Brain microvascular endothelial cell (primary cell): ENCODE data around the gene HNRNPM.

Experiments used
- DNase-seq: peaks from one replicate; pipeline ENCODE4 v3.0.0-alpha.2; 2020
- H3K27ac ChIP-seq: fragments of 250-450 bp; sonication (Bioruptor Pico); 2 replicates; pipeline ENCODE4 v1.5.1; 2020; ENCODE audit warnings: mild to moderate bottlenecking, moderate library complexity
- H3K27me3 ChIP-seq: fragments of 250-450 bp; sonication (Bioruptor Pico); replicated peaks from 2 replicates; pipeline ENCODE4 v1.5.1; 2020; ENCODE audit warnings: mild to moderate bottlenecking
- H3K36me3 ChIP-seq: fragments of 250-450 bp; sonication (Bioruptor Pico); replicated peaks from 2 replicates; pipeline ENCODE4 v1.5.1; 2020; ENCODE audit warnings: mild to moderate bottlenecking
- H3K4me3 ChIP-seq: 2 replicates; pipeline ENCODE4 v1.5.1; 2011; ENCODE audit warnings: low read depth, mild to moderate bottlenecking, control low read depth, low read length, moderate library complexity
- in situ Hi-C: cut with HindIII; loops from 2 replicates; pipeline ENCODE4 v1.10.0; 2017; ENCODE audit warnings: low sequenced_read_pairs, low pct_ligation_motif_present
- TF ChIP-seq, protein P1 (sequence below): IDR thresholded peaks from 2 replicates; pipeline ENCODE4 v1.5.1; 2011; ENCODE audit warnings: low read depth, mild to moderate bottlenecking, moderate library complexity, low read length, control low read depth, inconsistent platforms; ENCODE audit errors: missing control alignments

The HNRNPM gene

DNA sequence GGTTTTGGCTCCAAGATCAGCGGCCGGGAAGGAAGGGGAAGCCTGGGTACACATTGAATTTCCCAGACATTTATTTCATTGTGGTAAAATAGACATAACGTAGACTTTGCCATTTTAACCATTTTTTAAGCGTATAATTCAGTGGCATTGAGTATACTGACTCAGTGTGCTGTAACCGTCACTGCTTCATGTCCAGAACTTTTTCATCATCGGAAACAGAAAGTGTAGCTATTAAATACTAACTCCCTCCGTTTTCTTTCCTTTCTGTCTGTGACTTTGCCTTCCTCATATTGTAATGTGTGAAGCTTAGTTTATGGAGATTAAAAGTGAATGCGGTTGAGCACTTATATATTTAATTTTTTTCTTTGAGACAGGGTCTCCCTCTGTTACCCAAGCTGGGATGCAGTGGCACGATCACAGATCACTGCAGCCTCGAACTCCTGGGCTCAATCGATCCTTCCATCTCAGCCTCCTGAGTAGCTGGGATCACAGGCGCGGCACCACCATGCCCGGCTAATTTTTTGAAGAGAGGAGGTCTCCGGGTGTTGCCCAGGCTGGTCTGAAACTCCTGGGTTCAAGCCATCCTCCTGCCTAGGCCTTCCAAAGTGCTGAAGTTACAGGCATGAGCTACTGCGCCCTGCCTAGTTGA, 1.4 kb downstream of the HNRNPM start:
- peak overlapping the region; percentile 84 for H3K27ac ChIP-seq
- TF ChIP-seq, protein P1, sequence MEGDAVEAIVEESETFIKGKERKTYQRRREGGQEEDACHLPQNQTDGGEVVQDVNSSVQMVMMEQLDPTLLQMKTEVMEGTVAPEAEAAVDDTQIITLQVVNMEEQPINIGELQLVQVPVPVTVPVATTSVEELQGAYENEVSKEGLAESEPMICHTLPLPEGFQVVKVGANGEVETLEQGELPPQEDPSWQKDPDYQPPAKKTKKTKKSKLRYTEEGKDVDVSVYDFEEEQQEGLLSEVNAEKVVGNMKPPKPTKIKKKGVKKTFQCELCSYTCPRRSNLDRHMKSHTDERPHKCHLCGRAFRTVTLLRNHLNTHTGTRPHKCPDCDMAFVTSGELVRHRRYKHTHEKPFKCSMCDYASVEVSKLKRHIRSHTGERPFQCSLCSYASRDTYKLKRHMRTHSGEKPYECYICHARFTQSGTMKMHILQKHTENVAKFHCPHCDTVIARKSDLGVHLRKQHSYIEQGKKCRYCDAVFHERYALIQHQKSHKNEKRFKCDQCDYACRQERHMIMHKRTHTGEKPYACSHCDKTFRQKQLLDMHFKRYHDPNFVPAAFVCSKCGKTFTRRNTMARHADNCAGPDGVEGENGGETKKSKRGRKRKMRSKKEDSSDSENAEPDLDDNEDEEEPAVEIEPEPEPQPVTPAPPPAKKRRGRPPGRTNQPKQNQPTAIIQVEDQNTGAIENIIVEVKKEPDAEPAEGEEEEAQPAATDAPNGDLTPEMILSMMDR, result no peak
- peaks cover 7% of the 10 kb centered on the region for H3K36me3 ChIP-seq
- H3K27me3 ChIP-seq, result no peaks in the 10 kb centered on the region
- no peak for DNase-seq
- peak overlapping the region; percentile 86 for H3K4me3 ChIP-seq
- in situ Hi-C loops, result no loop called here

GRCh38 chr19:8449830-8450229, 5.1 kb downstream of the HNRNPM start:
- no peak overlapping the region for H3K4me3 ChIP-seq
- H3K27ac ChIP-seq, result no peak overlapping the region
- H3K27me3 ChIP-seq, result no peaks in the 10 kb centered on the region
- in situ Hi-C loops, result no loop called here
- TF ChIP-seq, protein P1, result no peak
- no peak for DNase-seq
- peaks cover 7% of the 10 kb centered on the region for H3K36me3 ChIP-seq

DNA sequence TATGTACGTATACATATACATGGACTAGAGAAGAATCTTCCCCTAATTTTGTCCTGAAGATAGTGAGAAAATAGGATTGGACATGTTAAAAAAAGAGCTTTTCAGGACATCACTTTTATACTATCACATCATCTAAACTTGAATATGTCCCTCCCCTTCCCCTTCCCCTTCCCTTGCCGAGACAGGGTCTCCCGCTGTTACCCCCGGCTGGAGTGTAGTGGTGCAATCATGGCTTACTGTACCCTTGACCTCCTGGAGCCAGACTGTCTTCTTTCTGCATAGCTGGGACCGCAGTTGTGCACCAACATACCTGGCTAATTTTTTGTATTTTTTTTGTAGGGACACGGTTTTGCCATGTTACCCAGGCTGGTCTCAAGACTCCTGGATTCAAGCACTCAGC, 6.6 kb downstream of the HNRNPM start:
- no peak overlapping the region for H3K4me3 ChIP-seq
- no peak overlapping the region for H3K27ac ChIP-seq
- DNase-seq, result no peak
- H3K27me3 ChIP-seq, result no peaks in the 10 kb centered on the region
- in situ Hi-C loops, result no loop called here
- peaks cover 11% of the 10 kb centered on the region for H3K36me3 ChIP-seq
- TF ChIP-seq, protein P1, result no peak

DNA sequence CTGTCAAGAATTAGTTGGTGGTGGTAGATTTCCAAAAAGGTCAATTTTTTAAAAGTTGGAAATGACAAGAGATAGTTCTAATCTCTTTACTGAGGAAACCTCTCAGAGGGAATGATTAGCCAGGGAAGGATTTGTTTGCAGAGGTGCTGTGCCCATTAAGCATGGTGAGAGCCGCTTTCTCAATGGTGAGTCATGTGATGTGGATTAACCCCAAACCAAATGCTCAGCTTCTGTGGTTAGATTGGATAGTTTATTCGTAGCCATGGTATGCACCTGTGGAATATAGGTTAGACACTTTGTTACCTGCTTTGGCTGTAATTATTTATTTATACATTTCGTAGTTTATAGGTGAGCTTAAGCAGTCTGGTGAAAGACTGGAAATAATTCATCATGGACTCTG, 7.1 kb downstream of the HNRNPM start:
- peak; percentile 30 for DNase-seq
- Histone ChIP-seq H3K27me3 (no peaks in the 10 kb centered on the region), H3K4me3 (no peak overlapping the region), H3K36me3 (peaks cover 11% of the 10 kb centered on the region), H3K27ac (no peak overlapping the region)
- TF ChIP-seq, protein P1, result no peak
- in situ Hi-C loops, result no loop called here

- DNase-seq, result no peak
- Histone ChIP-seq H3K27ac (no peak overlapping the region), H3K27me3 (no peaks in the 10 kb centered on the region), H3K36me3 (peaks cover 11% of the 10 kb centered on the region), H3K4me3 (no peak overlapping the region)
- TF ChIP-seq, protein P1, result no peak
- in situ Hi-C loops, result no loop called here
These were observed 7.8 kb downstream of the HNRNPM start for GRCh38 chr19:8452446-8453123.
